OCI-LY7 (cell line): ENCODE measurements around the gene PSMG3. TPM values are rescaled to one million over a fixed set of nuclear protein-coding genes. Genes with fewer than 3 reads are reported as not detected.

Experiments used
- BruUV-seq: library from RNA; stranded (reverse); fragments of 400-500 nt; replicated peaks from 2 replicates; lab custom pipeline; 2021; lab: Mats Ljungman, UMichigan
- CTCF ChIA-PET: fragments of 300-600 bp; sonication (Branson Sonifier 250); formaldehyde crosslinking; loops from one replicate; lab custom pipeline; 2022; ENCODE audit warnings: antibody characterized with exemption; ENCODE audit not compliant: unreplicated experiment; lab: Charles Lee
- POLR2A ChIA-PET: fragments of 300-600 bp; sonication (Branson Sonifier 250); formaldehyde crosslinking; loops from one replicate; lab custom pipeline; 2022; ENCODE audit warnings: antibody characterized with exemption; lab: Charles Lee
- DNase-seq: peaks from one replicate; pipeline ENCODE4 v3.0.0-alpha.2; 2015; ENCODE audit warnings: low spot score
- H2AFZ ChIP-seq: fragments of 200-600 bp; sonication (generic), shearing (Covaris generic); 2 replicates; pipeline ENCODE4 v1.6.1; 2014; ENCODE audit warnings: mild to moderate bottlenecking, antibody characterized with exemption, low read length, moderate library complexity
- H3K27ac ChIP-seq: fragments of 200-600 bp; sonication (generic); 2 replicates; pipeline ENCODE4 v1.5.1; 2014; ENCODE audit warnings: mixed run types, low read depth, mild to moderate bottlenecking, moderate library complexity, low read length, inconsistent platforms; ENCODE audit not compliant: poor library complexity, severe bottlenecking
- H3K36me3 ChIP-seq: fragments of 200-600 bp; sonication (generic); 2 replicates; pipeline ENCODE4 v1.6.1; 2014; ENCODE audit warnings: mild to moderate bottlenecking, antibody characterized with exemption, low read length, moderate library complexity, mixed read lengths; ENCODE audit not compliant: insufficient read depth
- H3K4me1 ChIP-seq: fragments of 200-600 bp; sonication (generic); 2 replicates; pipeline ENCODE4 v1.5.1; 2014; ENCODE audit warnings: mild to moderate bottlenecking, low read length; ENCODE audit not compliant: insufficient read depth, poor library complexity, severe bottlenecking
- H3K4me2 ChIP-seq: fragments of 200-600 bp; sonication (generic); 2 replicates; pipeline ENCODE4 v1.6.1; 2014; ENCODE audit warnings: mild to moderate bottlenecking, low read length
- H3K4me3 ChIP-seq: fragments of 200-600 bp; sonication (generic); 2 replicates; pipeline ENCODE4 v1.5.1; 2014; ENCODE audit warnings: mild to moderate bottlenecking, low read depth, low read length; ENCODE audit not compliant: poor library complexity, severe bottlenecking
- H3K79me2 ChIP-seq: fragments of 200-600 bp; sonication (generic); 2 replicates; pipeline ENCODE4 v1.6.1; 2016; ENCODE audit warnings: low read depth, mild to moderate bottlenecking, low read length, moderate library complexity, mixed read lengths; ENCODE audit not compliant: insufficient read depth
- H3K9me2 ChIP-seq: fragments of 200-600 bp; sonication (generic); 2 replicates; pipeline ENCODE4 v1.6.1; 2016; ENCODE audit warnings: mild to moderate bottlenecking, low read length, mixed read lengths; ENCODE audit not compliant: insufficient read depth
- H3K9me3 ChIP-seq: fragments of 200-600 bp; sonication (generic); 2 replicates; pipeline ENCODE4 v1.6.1; 2014; ENCODE audit warnings: mild to moderate bottlenecking, mixed run types, low read length, mixed read lengths
- H4K20me1 ChIP-seq: fragments of 200-600 bp; sonication (generic); 2 replicates; pipeline ENCODE4 v1.6.1; 2014; ENCODE audit warnings: mild to moderate bottlenecking, antibody characterized with exemption, low read length, moderate library complexity, mixed read lengths; ENCODE audit not compliant: insufficient read depth
- EZH2phosphoT487 ChIP-seq: fragments of 200-600 bp; sonication (generic); IDR thresholded peaks from 2 replicates; pipeline ENCODE4 v1.6.1; 2018; ENCODE audit warnings: low read depth, borderline replicate concordance, mild to moderate bottlenecking, mixed run types, antibody characterized with exemption, low read length, moderate library complexity, mixed read lengths
- intact Hi-C: fragments of 100-400 bp; cut with micrococcal nuclease; formaldehyde crosslinking; loops from one replicate; pipeline ENCODE4 v1.10.0; 2022; ENCODE audit not compliant: unreplicated experiment
- total RNA-seq, 2 experiments: library from RNA; depleted of rRNA in 1 of 2; stranded (reverse); fragments of >200 nt in 1 of 2; shearing (Covaris generic) in 1 of 2; gene quantifications; 2 replicates each; pipeline ENCODE4 v1.2.3, GENCODE V29; 2014 to 2022
- TF ChIP-seq, protein P1 (sequence below): fragments of 200-600 bp; sonication (generic); conservative IDR thresholded peaks from 2 replicates; pipeline ENCODE4 v1.5.1; 2014; ENCODE audit warnings: mild to moderate bottlenecking, antibody characterized with exemption, low read length, moderate library complexity, mixed read lengths

PSMG3 gene
- total RNA-seq, 2 experiments from 2014 or later: 63.7 to 129 TPM

DNA sequence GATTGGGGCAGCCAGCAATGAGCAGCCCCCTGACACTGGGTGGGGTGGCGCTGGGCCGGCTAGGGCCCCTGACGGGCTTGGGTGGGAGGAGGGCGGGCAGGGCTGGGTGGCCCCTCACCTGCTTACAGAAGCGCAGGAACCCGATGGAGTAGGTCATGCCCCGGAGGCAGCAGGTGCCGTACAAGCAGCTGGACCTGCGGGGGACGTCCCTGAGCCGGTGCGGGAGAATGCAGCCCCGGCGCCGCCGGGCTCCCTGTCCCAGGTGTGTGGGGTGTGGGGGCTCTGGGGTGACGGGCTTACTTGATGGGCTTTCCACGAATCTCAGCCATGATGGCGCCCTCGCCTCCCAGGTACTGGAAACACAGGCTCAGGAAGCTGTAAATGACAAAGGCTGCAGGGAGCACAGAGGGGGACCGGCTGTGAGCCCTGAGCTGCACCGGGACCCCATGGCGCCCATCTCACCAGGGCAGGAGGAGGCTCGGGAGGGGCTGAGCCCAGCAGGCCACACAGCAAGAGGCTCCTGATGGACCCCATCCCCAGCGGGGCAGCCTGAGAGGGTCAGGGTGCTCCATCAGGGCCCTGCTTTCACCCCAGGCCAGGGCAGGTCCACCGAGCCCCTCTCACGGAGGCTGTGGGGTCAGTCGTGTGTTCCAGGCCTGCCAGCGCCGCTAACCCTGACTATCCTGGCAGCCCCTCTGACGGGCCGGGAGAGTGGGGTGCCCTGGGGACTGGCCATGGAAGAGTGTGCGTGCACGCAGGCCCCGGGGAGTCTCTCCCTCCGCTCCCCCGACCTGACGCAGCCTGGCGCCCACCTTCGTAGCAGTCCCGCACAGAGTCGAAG lies 19.6 kb downstream of the PSMG3 start:
- H3K4me2 ChIP-seq: no peak overlapping the region
- TF ChIP-seq, protein P1, sequence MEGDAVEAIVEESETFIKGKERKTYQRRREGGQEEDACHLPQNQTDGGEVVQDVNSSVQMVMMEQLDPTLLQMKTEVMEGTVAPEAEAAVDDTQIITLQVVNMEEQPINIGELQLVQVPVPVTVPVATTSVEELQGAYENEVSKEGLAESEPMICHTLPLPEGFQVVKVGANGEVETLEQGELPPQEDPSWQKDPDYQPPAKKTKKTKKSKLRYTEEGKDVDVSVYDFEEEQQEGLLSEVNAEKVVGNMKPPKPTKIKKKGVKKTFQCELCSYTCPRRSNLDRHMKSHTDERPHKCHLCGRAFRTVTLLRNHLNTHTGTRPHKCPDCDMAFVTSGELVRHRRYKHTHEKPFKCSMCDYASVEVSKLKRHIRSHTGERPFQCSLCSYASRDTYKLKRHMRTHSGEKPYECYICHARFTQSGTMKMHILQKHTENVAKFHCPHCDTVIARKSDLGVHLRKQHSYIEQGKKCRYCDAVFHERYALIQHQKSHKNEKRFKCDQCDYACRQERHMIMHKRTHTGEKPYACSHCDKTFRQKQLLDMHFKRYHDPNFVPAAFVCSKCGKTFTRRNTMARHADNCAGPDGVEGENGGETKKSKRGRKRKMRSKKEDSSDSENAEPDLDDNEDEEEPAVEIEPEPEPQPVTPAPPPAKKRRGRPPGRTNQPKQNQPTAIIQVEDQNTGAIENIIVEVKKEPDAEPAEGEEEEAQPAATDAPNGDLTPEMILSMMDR: no peak
- no peak for TF ChIP-seq EZH2phosphoT487
- no peak for DNase-seq
- no peaks in the 10 kb centered on the region for H3K36me3 ChIP-seq
- H3K4me1 ChIP-seq: no peaks in the 10 kb centered on the region
- no peaks in the 10 kb centered on the region for H3K9me2 ChIP-seq
- no peak overlapping the region for H3K4me3 ChIP-seq
- no peaks in the 10 kb centered on the region for H3K79me2 ChIP-seq
- intact Hi-C loops: no loop called here
- H2AFZ ChIP-seq: no peak overlapping the region
- H4K20me1 ChIP-seq: no peaks in the 10 kb centered on the region
- no TSS peak for BruUV-seq
- H3K27ac ChIP-seq: no peak overlapping the region
- CTCF ChIA-PET: no interaction called here
- H3K9me3 ChIP-seq: no peaks in the 10 kb centered on the region
- POLR2A ChIA-PET: interaction anchor here (0.7 kb wide), 1 partner anchor 11 kb away, joined by 3 read pairs; no protein-coding TSS in a partner anchor

DNA sequence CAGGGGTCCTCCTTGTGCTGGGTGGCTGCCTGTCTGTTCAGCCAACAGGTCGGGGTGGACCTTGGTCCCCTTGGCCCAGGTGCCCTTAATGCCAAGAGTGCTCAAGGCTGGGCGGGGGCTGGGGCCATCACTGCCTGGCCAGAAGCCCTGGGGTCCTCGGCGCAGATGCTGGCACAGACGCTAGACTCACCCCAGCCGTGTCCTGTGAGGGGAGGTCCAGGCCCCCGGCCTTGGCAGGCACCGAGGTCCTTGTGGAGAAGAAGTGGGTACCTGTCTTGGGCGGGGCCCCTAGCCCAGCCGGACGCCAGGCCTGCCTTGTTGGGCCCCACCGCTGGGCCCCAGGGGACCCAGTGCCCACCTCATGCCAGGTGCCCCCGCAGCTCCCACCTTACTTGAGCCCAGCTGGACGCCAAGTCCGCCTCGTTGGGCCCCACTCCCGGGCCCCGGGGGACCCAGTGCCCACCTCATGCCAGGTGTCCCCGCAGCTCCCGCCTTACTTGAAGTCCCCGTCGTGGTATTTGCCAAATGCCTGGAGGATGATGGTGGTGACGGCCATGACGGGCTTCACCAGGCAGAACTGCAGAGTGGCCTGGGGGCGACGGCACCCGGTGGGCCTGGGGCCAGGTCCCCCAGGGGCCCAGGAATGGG lies 20.4 kb downstream of the PSMG3 start:
- H3K4me3 ChIP-seq: no peak overlapping the region
- BruUV-seq: no TSS peak
- no peak for DNase-seq
- H3K9me2 ChIP-seq: no peaks in the 10 kb centered on the region
- H3K79me2 ChIP-seq: no peaks in the 10 kb centered on the region
- CTCF ChIA-PET: no interaction called here
- intact Hi-C loops: no loop called here
- TF ChIP-seq, protein P1: no peak
- no peak for TF ChIP-seq EZH2phosphoT487
- no peaks in the 10 kb centered on the region for H4K20me1 ChIP-seq
- POLR2A ChIA-PET: interaction anchor here (0.7 kb wide), 1 partner anchor 12 kb away, joined by 3 read pairs; no protein-coding TSS in a partner anchor
- H3K4me2 ChIP-seq: no peak overlapping the region
- no peaks in the 10 kb centered on the region for H3K36me3 ChIP-seq
- H3K9me3 ChIP-seq: no peaks in the 10 kb centered on the region
- no peaks in the 10 kb centered on the region for H3K4me1 ChIP-seq
- no peak overlapping the region for H3K27ac ChIP-seq
- no peak overlapping the region for H2AFZ ChIP-seq

DNA sequence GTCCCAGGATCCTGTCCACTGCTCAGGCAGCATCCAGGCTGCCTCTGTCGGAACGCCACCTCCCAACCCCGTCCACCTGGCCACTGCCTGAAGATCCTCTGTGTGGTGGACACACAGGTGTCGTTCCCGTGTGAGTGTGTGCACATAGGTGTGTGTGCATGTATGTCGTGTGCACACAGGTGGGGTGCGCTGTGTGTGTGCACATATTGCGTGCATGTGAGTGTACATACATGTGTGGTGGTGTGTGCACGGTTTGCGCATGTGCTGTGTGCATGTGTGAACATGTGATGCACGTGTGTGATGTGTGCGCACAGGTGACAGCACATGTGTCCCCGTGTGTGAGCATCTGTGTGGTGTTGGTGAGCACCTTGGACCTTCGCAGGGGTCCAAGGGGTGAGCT lies 20.9 kb downstream of the PSMG3 start:
- Histone ChIP-seq H3K36me3 (peaks cover 3% of the 10 kb centered on the region; the same call in 1 of the 2 replicates), H3K27ac (no peak overlapping the region), H3K9me3 (no peaks in the 10 kb centered on the region), H4K20me1 (no peaks in the 10 kb centered on the region), H3K4me3 (no peak overlapping the region), H3K9me2 (no peaks in the 10 kb centered on the region), H3K79me2 (no peaks in the 10 kb centered on the region), H3K4me2 (no peak overlapping the region), H3K4me1 (no peaks in the 10 kb centered on the region), H2AFZ (no peak overlapping the region)
- ChIA-PET POLR2A (no interaction called here), CTCF (no interaction called here)
- DNase-seq: no peak
- intact Hi-C loops: no loop called here
- BruUV-seq: no TSS peak
- TF ChIP-seq, protein P1: no peak
- no peak for TF ChIP-seq EZH2phosphoT487
